H1 (cell line): ENCODE data around the gene INPP5F. TPM values are rescaled to one million over a fixed set of nuclear protein-coding genes. Genes with fewer than 3 reads are reported as not detected.

Experiments used
- CTCF ChIA-PET: fragments of 300-600 bp; sonication (Branson Sonifier 250); formaldehyde crosslinking; loops from one replicate; lab custom pipeline; 2021; ENCODE audit not compliant: partially characterized antibody; lab: Charles Lee
- POLR2A ChIA-PET: fragments of 300-600 bp; sonication (Branson Sonifier 250); formaldehyde crosslinking; loops from one replicate; lab custom pipeline; 2021; ENCODE audit warnings: inconsistent platforms; ENCODE audit not compliant: partially characterized antibody; lab: Charles Lee
- DNase-seq, 2 experiments: peaks; one replicate each; pipeline versions ENCODE4 v3.0.0 to v3.0.0-alpha.2; 2010 to 2022; ENCODE audit warnings: low spot score in 2 of 2, low read depth in 1 of 2, mixed read lengths in 1 of 2
- FAIRE-seq: peaks from 2 replicates; lab custom pipeline; 2011; peaks lifted over from hg19 to GRCh38; lab: Jason Lieb, UNC
- H2AFZ ChIP-seq: 2 replicates; pipeline ENCODE4 v1.8.1; 2012; ENCODE audit warnings: low read length, inconsistent platforms
- H2AK5ac ChIP-seq: 2 replicates; pipeline ENCODE4 v1.6.1; 2013; ENCODE audit warnings: low read depth, low read length
- H2BK120ac ChIP-seq: replicated peaks from 2 replicates; pipeline ENCODE3; 2013; ENCODE audit warnings: low read depth, low read length, inconsistent platforms
- H2BK12ac ChIP-seq: 2 replicates; pipeline ENCODE4 v1.6.1; 2013; ENCODE audit warnings: low read depth, low read length
- H2BK15ac ChIP-seq: 2 replicates; pipeline ENCODE4 v1.6.1; 2013; ENCODE audit warnings: low read length
- H2BK20ac ChIP-seq: 2 replicates; pipeline ENCODE4 v1.6.1; 2013; ENCODE audit warnings: low read length
- H2BK5ac ChIP-seq: 2 replicates; pipeline ENCODE4 v1.6.1; 2013; ENCODE audit warnings: low read depth, low read length
- H3K14ac ChIP-seq: 2 replicates; pipeline ENCODE4 v1.6.1; 2013; ENCODE audit warnings: inconsistent platforms; ENCODE audit not compliant: insufficient read length
- H3K18ac ChIP-seq: 2 replicates; pipeline ENCODE4 v1.6.1; 2013; ENCODE audit warnings: low read length; ENCODE audit errors: extremely low read depth
- H3K23ac ChIP-seq: 2 replicates; pipeline ENCODE4 v1.6.1; 2013; ENCODE audit warnings: inconsistent platforms; ENCODE audit not compliant: insufficient read length
- H3K23me2 ChIP-seq: 2 replicates; pipeline ENCODE4 v1.6.1; 2013; ENCODE audit warnings: low read depth, low read length
- H3K27ac ChIP-seq: 2 replicates; pipeline ENCODE4 v1.6.1; 2011; ENCODE audit warnings: low read depth, low read length, inconsistent platforms
- H3K27me3 ChIP-seq, 4 experiments: replicated peaks in 1 of 4; 1 replicate in 1 of 4; 2 replicates in 3 of 4; pipeline versions ENCODE4 v1.6.1 to v1.8.1; 2011 to 2013; ENCODE audit warnings: low read length in 3 of 4, mild to moderate bottlenecking in 3 of 4, inconsistent platforms in 2 of 4, mixed read lengths in 2 of 4, moderate library complexity in 1 of 4; ENCODE audit not compliant: control insufficient read depth in 3 of 4, insufficient read depth in 3 of 4; ENCODE audit errors: extremely low read depth in 1 of 4
- H3K36me3 ChIP-seq, 4 experiments: 2 replicates each; pipeline versions ENCODE4 v1.6.1 to v1.8.1; 2011 to 2013; ENCODE audit warnings: mild to moderate bottlenecking in 4 of 4, low read length in 3 of 4, moderate library complexity in 2 of 4, control low read depth in 1 of 4, inconsistent platforms in 1 of 4; ENCODE audit not compliant: insufficient read depth in 4 of 4, control insufficient read depth in 2 of 4
- H3K4ac ChIP-seq: replicated peaks from 2 replicates; pipeline ENCODE3; 2013; ENCODE audit warnings: low read length, low read depth, mixed read lengths, inconsistent platforms; ENCODE audit not compliant: insufficient read length
- H3K4me1 ChIP-seq, 4 experiments: replicated peaks in 1 of 4; 1 replicate in 1 of 4; 2 replicates in 3 of 4; pipeline versions ENCODE4 v1.6.1 to v1.8.1; 2011 to 2013; ENCODE audit warnings: low read length in 3 of 4, inconsistent platforms in 2 of 4, mixed read lengths in 1 of 4; ENCODE audit not compliant: insufficient read depth in 4 of 4, control insufficient read depth in 3 of 4
- H3K4me2 ChIP-seq, 2 experiments: 2 replicates each; pipeline versions ENCODE4 v1.6.1 to v1.8.1; 2011 to 2013; ENCODE audit warnings: low read depth in 2 of 2, low read length in 2 of 2, control low read depth in 1 of 2, inconsistent platforms in 1 of 2, mild to moderate bottlenecking in 1 of 2; ENCODE audit not compliant: insufficient read depth in 1 of 2
- H3K4me3 ChIP-seq, 4 experiments: fragments of 200-600, 300-600 bp in 1 of 4; sonication (generic), shearing (Covaris generic), sonication (Bioruptor Twin) in 1 of 4; 2 replicates each; pipeline versions ENCODE4 v1.5.1 to v1.8.1; 2011 to 2016; ENCODE audit warnings: low read length in 4 of 4, low read depth in 3 of 4, control low read depth in 2 of 4, inconsistent platforms in 2 of 4, mild to moderate bottlenecking in 2 of 4, mixed read lengths in 1 of 4, moderate library complexity in 1 of 4; ENCODE audit not compliant: insufficient read depth in 2 of 4; ENCODE audit errors: extremely low read depth in 1 of 4
- H3K56ac ChIP-seq: replicated peaks from 2 replicates; pipeline ENCODE3; 2013; ENCODE audit warnings: low read depth, mild to moderate bottlenecking, mixed read lengths, low read length, inconsistent platforms; ENCODE audit not compliant: insufficient read length
- H3K79me1 ChIP-seq: 2 replicates; pipeline ENCODE4 v1.6.1; 2013; ENCODE audit warnings: low read depth, low read length, control low read depth
- H3K79me2 ChIP-seq, 2 experiments: 2 replicates each; pipeline versions ENCODE4 v1.6.1 to v1.8.1; 2012 to 2013; ENCODE audit warnings: low read length in 2 of 2, mild to moderate bottlenecking in 2 of 2, inconsistent platforms in 1 of 2; ENCODE audit not compliant: insufficient read depth in 2 of 2, control insufficient read depth in 1 of 2
- H3K9ac ChIP-seq, 4 experiments: replicated peaks in 1 of 4; 1 replicate in 1 of 4; 2 replicates in 3 of 4; pipeline versions ENCODE4 v1.6.1 to v1.8.1; 2011 to 2013; ENCODE audit warnings: low read depth in 3 of 4, low read length in 3 of 4, control low read depth in 2 of 4, mild to moderate bottlenecking in 2 of 4, moderate library complexity in 2 of 4, inconsistent platforms in 1 of 4; ENCODE audit errors: extremely low read depth in 1 of 4
- H3K9me3 ChIP-seq, 2 experiments: 2 replicates each; pipeline versions ENCODE4 v1.6.1 to v1.8.1; 2012 to 2013; ENCODE audit warnings: mild to moderate bottlenecking in 2 of 2, moderate library complexity in 2 of 2, control low read depth in 1 of 2, inconsistent platforms in 1 of 2, low read depth in 1 of 2, low read length in 1 of 2, mixed read lengths in 1 of 2; ENCODE audit not compliant: insufficient read depth in 2 of 2
- H4K20me1 ChIP-seq, 2 experiments: replicated peaks in 1 of 2; 2 replicates each; pipeline versions ENCODE3 to v1.8.1; 2011 to 2013; ENCODE audit warnings: inconsistent platforms in 2 of 2, low read length in 2 of 2, mild to moderate bottlenecking in 1 of 2; ENCODE audit not compliant: insufficient read depth in 2 of 2, control insufficient read depth in 1 of 2
- H4K5ac ChIP-seq: 2 replicates; pipeline ENCODE4 v1.6.1; 2013; ENCODE audit warnings: low read length, low read depth, mixed read lengths, inconsistent platforms; ENCODE audit not compliant: insufficient read length
- H4K8ac ChIP-seq: 2 replicates; pipeline ENCODE4 v1.8.0; 2013; ENCODE audit warnings: mild to moderate bottlenecking, moderate library complexity, low read length, inconsistent platforms; ENCODE audit not compliant: insufficient read depth; ENCODE audit errors: extremely low read depth
- H4K91ac ChIP-seq: replicated peaks from 2 replicates; pipeline ENCODE3; 2013; ENCODE audit warnings: low read length, mixed read lengths, inconsistent platforms; ENCODE audit not compliant: insufficient read length
- MAFK ChIP-seq: IDR thresholded peaks from 2 replicates; pipeline ENCODE4 v1.6.1; 2012; ENCODE audit warnings: low read depth, mild to moderate bottlenecking, improper control_type of control experiment, low read length
- POLR2AphosphoS5 ChIP-seq: IDR thresholded peaks from 2 replicates; pipeline ENCODE4 v1.6.1; 2011; ENCODE audit warnings: low read depth, low read length
- TEAD4 ChIP-seq: IDR thresholded peaks from 2 replicates; pipeline ENCODE4 v1.6.1; 2012; ENCODE audit warnings: low read depth, low read length, inconsistent platforms, mixed read lengths
- WGBS, 2 experiments: shearing (Covaris generic) in 1 of 2; methylation state at CpG; one replicate each; pipeline versions ENCODE4 v1.1.6 to v1.1.7; 2013 to 2015; ENCODE audit warnings: low lambda C conversion rate in 2 of 2, mixed read lengths in 2 of 2, inconsistent platforms in 1 of 2, low coverage in 1 of 2, missing lambda C conversion rate in 1 of 2; ENCODE audit not compliant: insufficient replicate concordance in 2 of 2, insufficient coverage in 1 of 2, insufficient read length in 1 of 2; ENCODE audit errors: extremely low coverage in 1 of 2, missing lambda C conversion rate in 1 of 2; 5-methylcytosine and 5-hydroxymethylcytosine counted together
- polyA plus RNA-seq, 7 experiments: library from polyadenylated mRNA; depleted of rRNA in 3 of 7; stranded (reverse) in 5 of 7; unstranded in 2 of 7; fragments of >200 nt in 5 of 7; fragments of 200-250 nt in 2 of 7; gene quantifications; 1 replicate in 5 of 7; 2 replicates in 1 of 7; 4 replicates in 1 of 7; pipeline versions ENCODE4 v1.2.1 to v1.2.3, GENCODE V29; 2011 to 2013; ENCODE audit warnings: missing spikeins in 2 of 7, mixed read lengths in 2 of 7
- total RNA-seq: library from RNA; stranded (reverse); fragmentation: NEBNext Ultra II Directional; extraction: Animal tissue kit (Norgen Biotek cat#: 25700); gene quantifications from 2 replicates; pipeline ENCODE4 v1.2.1, GENCODE V29; 2021

INPP5F gene
- total and polyA plus RNA-seq, 2 of the 8 experiments (the other 6 are each of a cell fraction or from before 2014, with no cell fraction given), result 50.1 to 101 TPM

DNA sequence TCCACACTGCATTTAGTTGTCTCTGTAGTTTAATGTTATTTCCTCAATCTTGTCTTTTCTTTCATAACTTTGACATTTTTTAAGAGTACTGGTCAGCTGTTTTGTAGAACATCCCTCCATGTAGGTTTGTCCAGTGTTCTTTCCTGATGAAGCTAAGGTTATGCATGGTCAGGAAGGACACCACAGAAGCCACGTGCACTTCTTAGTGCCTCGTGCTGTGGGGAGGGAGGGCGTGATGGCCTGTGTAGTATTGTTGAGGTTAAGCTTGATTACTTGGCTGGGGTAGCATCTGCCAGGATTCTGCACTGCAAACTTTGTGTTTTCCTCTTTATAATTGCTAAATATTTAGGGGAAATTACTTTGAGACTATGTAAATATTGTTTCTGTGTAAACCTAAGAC is 98.4 kb downstream of the INPP5F start:
- H3K18ac ChIP-seq, result no peak overlapping the region

More for the DNA sequence above, 98.4 kb downstream of the INPP5F start:
- Histone ChIP-seq H3K23ac (no peak overlapping the region), H3K4ac (no peak overlapping the region), H4K20me1 (peaks cover 2% of the 10 kb centered on the region in 2 experiments), H2BK120ac (no peak overlapping the region), H3K4me1 (no peaks in the 10 kb centered on the region; a peak in 2 of 7 replicates), H2BK20ac (no peak overlapping the region), H3K14ac (no peak overlapping the region), H4K5ac (no peak overlapping the region), H2BK5ac (no peak overlapping the region), H2AFZ (no peak overlapping the region), H3K79me2 (peaks cover 0 to 22% of the 10 kb centered on the region in 2 experiments; a peak in 3 of 4 replicates), H3K4me3 (no peak overlapping the region), H2BK15ac (no peak overlapping the region), H3K79me1 (no peaks in the 10 kb centered on the region), H3K56ac (no peak overlapping the region), H3K23me2 (peaks cover 3% of the 10 kb centered on the region; the same call in 1 of the 2 replicates), H2BK12ac (no peak overlapping the region), H2AK5ac (no peak overlapping the region), H4K8ac (no peak overlapping the region), H4K91ac (no peak overlapping the region), H3K4me2 (no peak overlapping the region), H3K9me3 (no peaks in the 10 kb centered on the region), H3K27ac (no peak overlapping the region), H3K36me3 (peaks cover 5 to 72% (median 29%) of the 10 kb centered on the region in 4 experiments), H3K9ac (no peak overlapping the region), H3K27me3 (no peaks in the 10 kb centered on the region)
- ChIA-PET POLR2A (interaction anchor here (0.5 kb wide), 1 partner anchor 85 kb away, joined by 3 read pairs; no protein-coding TSS in a partner anchor), CTCF (interaction anchor here (1.0 kb wide), 1 partner anchor 74 kb away, joined by 3 read pairs; no protein-coding TSS in a partner anchor)
- no peak for DNase-seq
- peak; percentile 28 for FAIRE-seq
- 95% methylated on average over 3 of the region's 3 CpGs; no CpG with 5 or more reads in 1 of the 2 experiments for WGBS, 2 experiments
- TF ChIP-seq TEAD4, result no peak
- TF ChIP-seq POLR2AphosphoS5, result peak; percentile 56
- TF ChIP-seq MAFK, result no peak
